Measurements from ENCODE around the gene PDHB.
A peak's percentile ranks its signal among the peaks of the same experiment; 100 is the strongest.

DNA sequence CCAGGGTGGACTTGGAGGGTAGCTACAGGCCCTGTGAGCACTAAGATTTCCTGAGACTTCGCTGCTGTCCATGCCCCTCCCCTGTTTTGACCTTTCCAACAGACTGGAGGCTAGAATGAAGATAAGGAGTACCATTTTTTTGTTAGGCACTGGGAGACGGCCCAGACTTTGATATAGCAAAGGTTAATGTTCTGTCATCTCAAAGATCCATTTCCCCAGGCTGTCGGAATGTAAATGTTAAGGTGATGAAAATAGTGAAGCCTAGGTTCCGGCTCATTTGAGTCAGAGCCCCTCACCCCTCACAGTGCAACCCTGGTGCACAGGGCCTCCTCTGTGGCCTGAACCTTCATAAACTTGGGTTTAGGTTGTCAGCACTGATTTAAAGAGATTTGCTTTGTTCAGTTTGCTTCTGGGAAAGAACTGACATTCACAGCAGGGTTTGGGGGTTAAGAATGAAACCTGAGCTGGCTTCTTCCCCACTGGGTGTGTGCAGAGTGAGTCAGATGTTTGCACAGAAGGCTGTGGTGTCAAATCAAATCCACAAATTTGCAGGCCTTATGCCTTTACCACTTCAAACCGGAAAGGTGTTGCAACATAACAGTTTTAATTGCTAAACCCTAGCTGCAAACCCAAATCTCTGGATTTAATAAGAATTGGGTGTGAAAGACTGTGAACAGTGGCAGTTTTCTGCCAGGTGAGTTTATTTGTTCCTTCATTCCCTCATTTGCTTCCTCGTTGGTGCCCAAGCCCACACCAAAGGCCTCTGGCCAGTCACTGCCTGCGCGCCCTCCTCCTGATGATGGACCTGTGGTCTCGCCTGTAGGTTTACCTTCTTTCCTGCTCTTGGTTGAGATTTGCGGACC is 37.6 kb upstream of the PDHB start:
- TF ChIP-seq CTCF (IDR thresholded peaks at IDR 0.05; ENCODE audit: low read depth, low read length, missing input control) (no peak), GABPA (IDR thresholded peaks at IDR 0.05 in 1 of 2, conservative IDR thresholded peaks at IDR 0.05 in 1 of 2) (no peak), TAF1 (conservative IDR thresholded peaks at IDR 0.05) (peak; percentile 48), RAD21 (IDR thresholded peaks at IDR 0.05) (peak; percentile 40 to 53), HNF4G (IDR thresholded peaks at IDR 0.05) (peak; percentile 41), YY1 (IDR thresholded peaks at IDR 0.05) (peak; percentile 82), MAX (IDR thresholded peaks at IDR 0.05) (peak; percentile 87)
- TF ChIP-seq, protein P1, sequence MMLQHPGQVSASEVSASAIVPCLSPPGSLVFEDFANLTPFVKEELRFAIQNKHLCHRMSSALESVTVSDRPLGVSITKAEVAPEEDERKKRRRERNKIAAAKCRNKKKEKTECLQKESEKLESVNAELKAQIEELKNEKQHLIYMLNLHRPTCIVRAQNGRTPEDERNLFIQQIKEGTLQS (IDR thresholded peaks at IDR 0.05) = peak; percentile 94

Measured in liver (tissue), 3 donors.